Measurements from ENCODE around the gene SLC6A19. TPM values are rescaled to one million over a fixed set of nuclear protein-coding genes. Genes with fewer than 3 reads are reported as not detected.
A peak's percentile ranks its signal among the peaks of the same experiment; 100 is the strongest.

The SLC6A19 gene
- total and polyA plus RNA-seq, 4 donors = 0.06 TPM; not detected in 3

GRCh38 chr5:1241509-1242080 lies 40.2 kb downstream of the SLC6A19 start:
- 74 to 81% methylated on average over 22 of the region's 22 CpGs for WGBS, 2 donors
- Histone ChIP-seq H3K4me1 (ENCODE audit: control insufficient read depth in 5 of 5, insufficient read depth in 5 of 5, low read length in 5 of 5) (no peaks in the 10 kb centered on the region), H3K9me3 (ENCODE audit: control insufficient read depth in 4 of 4, insufficient read depth in 3 of 4, low read length in 3 of 4) (peaks cover 0 to under 1% (median 0%) of the 10 kb centered on the region in 4 donors), H3K27me3 (ENCODE audit: control insufficient read depth in 3 of 3, insufficient read depth in 3 of 3, low read length in 2 of 3) (peaks cover 0 to 22% (median 9%) of the 10 kb centered on the region in 3 donors), H3K4me3 (no peak overlapping the region), H3K27ac (ENCODE audit: low read depth in 1 of 2, low read length in 1 of 2) (no peak overlapping the region), H3K36me3 (ENCODE audit: control insufficient read depth in 4 of 4, insufficient read depth in 4 of 4, low read length in 4 of 4) (no peaks in the 10 kb centered on the region), H3K9ac (ENCODE audit: insufficient read depth in 1 of 2, low read length in 2 of 2) (no peak overlapping the region)
- no peak for TF ChIP-seq CTCF (IDR thresholded peaks at IDR 0.05; ENCODE audit: control extremely low read depth, extremely low read depth)
- ATAC-seq (ENCODE audit: insufficient read depth, low FRiP score) (no peak), DNase-seq (no peak)

- TF ChIP-seq CTCF (IDR thresholded peaks at IDR 0.05; ENCODE audit: control extremely low read depth, extremely low read depth) = no peak
- H3K27ac ChIP-seq (ENCODE audit: low read depth in 1 of 2, low read length in 1 of 2) = no peak overlapping the region
- no peaks in the 10 kb centered on the region for H3K9me3 ChIP-seq (ENCODE audit: control insufficient read depth in 4 of 4, insufficient read depth in 3 of 4, low read length in 3 of 4)
- H3K9ac ChIP-seq (ENCODE audit: insufficient read depth in 1 of 2, low read length in 2 of 2) = no peak overlapping the region
- H3K4me1 ChIP-seq (ENCODE audit: control insufficient read depth in 5 of 5, insufficient read depth in 5 of 5, low read length in 5 of 5) = no peaks in the 10 kb centered on the region
- no peak overlapping the region for H3K4me3 ChIP-seq
- no peaks in the 10 kb centered on the region for H3K36me3 ChIP-seq (ENCODE audit: control insufficient read depth in 4 of 4, insufficient read depth in 4 of 4, low read length in 4 of 4)
- no peak for ATAC-seq (ENCODE audit: insufficient read depth, low FRiP score)
- no peak for DNase-seq
- H3K27me3 ChIP-seq (ENCODE audit: control insufficient read depth in 3 of 3, insufficient read depth in 3 of 3, low read length in 2 of 3) = peaks cover 0 to 28% (median 9%) of the 10 kb centered on the region in 3 donors
- 77 to 80% methylated on average over 14 of the region's 14 CpGs for WGBS, 2 donors
Observed at GRCh38 chr5:1242733-1243486, 41.5 kb downstream of the SLC6A19 start.

- Histone ChIP-seq H3K9me3 (ENCODE audit: control insufficient read depth in 4 of 4, insufficient read depth in 3 of 4, low read length in 3 of 4) (no peaks in the 10 kb centered on the region), H3K9ac (ENCODE audit: insufficient read depth in 1 of 2, low read length in 2 of 2) (no peak overlapping the region), H3K36me3 (ENCODE audit: control insufficient read depth in 4 of 4, insufficient read depth in 4 of 4, low read length in 4 of 4) (no peaks in the 10 kb centered on the region), H3K4me3 (no peak overlapping the region), H3K4me1 (ENCODE audit: control insufficient read depth in 5 of 5, insufficient read depth in 5 of 5, low read length in 5 of 5) (no peaks in the 10 kb centered on the region), H3K27ac (ENCODE audit: low read depth in 1 of 2, low read length in 1 of 2) (no peak overlapping the region), H3K27me3 (ENCODE audit: control insufficient read depth in 3 of 3, insufficient read depth in 3 of 3, low read length in 2 of 3) (peaks cover 0 to 28% (median 9%) of the 10 kb centered on the region in 3 donors)
- DNase-seq = peak in 1 of 3 donors; percentile 1
- TF ChIP-seq CTCF (IDR thresholded peaks at IDR 0.05; ENCODE audit: control extremely low read depth, extremely low read depth) = no peak
- ATAC-seq (ENCODE audit: insufficient read depth, low FRiP score) = no peak
- 53 to 54% methylated on average over 33 of the region's 33 CpGs for WGBS, 2 donors
Observed at GRCh38 chr5:1243487-1244130, 42.2 kb downstream of the SLC6A19 start.

Data from lung (tissue), 12 donors.